Transverse colon (tissue), 3 donors: ENCODE measurements around the gene ADGRF3.

Experiments
- CTCF ChIP-seq, 5 experiments: fragments of 200-600 bp in 3 of 5; fragments of 450-650 bp in 2 of 5; sonication (generic) in 3 of 5; IDR thresholded peaks; 1 replicate in 2 of 5; 2 replicates in 3 of 5; pipeline ENCODE4 v1.5.1; 2016 to 2017; ENCODE audit warnings: antibody characterized with exemption in 5 of 5, inconsistent platforms in 3 of 5, mild to moderate bottlenecking in 2 of 5, moderate library complexity in 1 of 5
- EP300 ChIP-seq: sonication (generic); formaldehyde crosslinking; IDR thresholded peaks from one replicate; pipeline ENCODE4 v1.6.1; 2017; ENCODE audit warnings: antibody characterized with exemption, low read depth

DNA sequence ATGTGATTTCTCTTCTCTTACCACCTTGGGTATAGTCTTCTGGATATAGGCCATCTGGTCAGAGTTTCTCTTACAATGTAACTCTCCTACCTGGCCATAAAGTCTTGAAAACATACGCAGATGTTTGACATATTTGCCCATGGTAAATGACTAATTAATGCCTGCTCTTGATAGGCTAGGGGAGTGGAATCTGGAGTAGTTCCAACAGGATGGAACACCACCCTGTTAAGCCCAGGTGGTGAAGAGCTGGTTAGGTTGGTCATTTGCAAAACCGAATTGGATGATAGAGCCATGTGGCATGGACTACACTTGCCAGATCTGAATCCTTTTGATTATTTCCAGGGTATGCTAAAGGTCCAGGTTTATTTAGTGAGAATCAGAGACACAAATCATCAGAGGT lies 65.4 kb downstream of the ADGRF3 start:
- TF ChIP-seq CTCF (IDR thresholded peaks at IDR 0.05) (no peak), EP300 (no peak)
